Parathyroid adenoma (tissue), 2 donors: Measurements from ENCODE around the gene RABL6.

Experiments used
- H2AFZ ChIP-seq: fragments of 300-600 bp; sonication (generic); one replicate; pipeline ENCODE4 v1.7.0; 2017; ENCODE audit warnings: antibody characterized with exemption, mild to moderate bottlenecking
- H3K27ac ChIP-seq: fragments of 300-600 bp; sonication (generic); one replicate; pipeline ENCODE4 v1.7.0; 2017
- H3K27me3 ChIP-seq: fragments of 300-600 bp; sonication (generic); one replicate; pipeline ENCODE4 v1.7.0; 2017; ENCODE audit warnings: low read length; ENCODE audit not compliant: control insufficient read depth, insufficient read depth
- H3K36me3 ChIP-seq: fragments of 300-600 bp; sonication (generic); one replicate; pipeline ENCODE4 v1.7.0; 2017; ENCODE audit warnings: low read length; ENCODE audit not compliant: control insufficient read depth, insufficient read depth
- H3K4me1 ChIP-seq: fragments of 300-600 bp; sonication (generic); one replicate; pipeline ENCODE4 v1.7.0; 2017; ENCODE audit warnings: control low read depth
- H3K4me2 ChIP-seq: fragments of 300-600 bp; sonication (generic); one replicate; pipeline ENCODE4 v1.7.0; 2017; ENCODE audit warnings: low read length
- H3K4me3 ChIP-seq: fragments of 300-600 bp; sonication (generic); one replicate; pipeline ENCODE4 v1.7.0; 2017; ENCODE audit warnings: low read depth, low read length
- H3K79me2 ChIP-seq: fragments of 300-600 bp; sonication (generic); one replicate; pipeline ENCODE4 v1.7.0; 2017; ENCODE audit warnings: control low read depth
- H3K9ac ChIP-seq: fragments of 300-600 bp; sonication (generic); one replicate; pipeline ENCODE4 v1.7.0; 2017; ENCODE audit warnings: mild to moderate bottlenecking
- H3K9me3 ChIP-seq: fragments of 300-600 bp; sonication (generic); one replicate; pipeline ENCODE4 v1.7.0; 2017; ENCODE audit warnings: low read length; ENCODE audit not compliant: control insufficient read depth
- TF ChIP-seq, protein P1 (sequence below): fragments of 300-600 bp; sonication (generic); IDR thresholded peaks from one replicate; pipeline ENCODE4 v1.7.0; 2017; ENCODE audit warnings: antibody characterized with exemption, mild to moderate bottlenecking
- donor health status: primary hyperparathyroidism.

The RABL6 gene

GRCh38 chr9:136852664-136853595 is 45.2 kb downstream of the RABL6 start:
- TF ChIP-seq, protein P1, sequence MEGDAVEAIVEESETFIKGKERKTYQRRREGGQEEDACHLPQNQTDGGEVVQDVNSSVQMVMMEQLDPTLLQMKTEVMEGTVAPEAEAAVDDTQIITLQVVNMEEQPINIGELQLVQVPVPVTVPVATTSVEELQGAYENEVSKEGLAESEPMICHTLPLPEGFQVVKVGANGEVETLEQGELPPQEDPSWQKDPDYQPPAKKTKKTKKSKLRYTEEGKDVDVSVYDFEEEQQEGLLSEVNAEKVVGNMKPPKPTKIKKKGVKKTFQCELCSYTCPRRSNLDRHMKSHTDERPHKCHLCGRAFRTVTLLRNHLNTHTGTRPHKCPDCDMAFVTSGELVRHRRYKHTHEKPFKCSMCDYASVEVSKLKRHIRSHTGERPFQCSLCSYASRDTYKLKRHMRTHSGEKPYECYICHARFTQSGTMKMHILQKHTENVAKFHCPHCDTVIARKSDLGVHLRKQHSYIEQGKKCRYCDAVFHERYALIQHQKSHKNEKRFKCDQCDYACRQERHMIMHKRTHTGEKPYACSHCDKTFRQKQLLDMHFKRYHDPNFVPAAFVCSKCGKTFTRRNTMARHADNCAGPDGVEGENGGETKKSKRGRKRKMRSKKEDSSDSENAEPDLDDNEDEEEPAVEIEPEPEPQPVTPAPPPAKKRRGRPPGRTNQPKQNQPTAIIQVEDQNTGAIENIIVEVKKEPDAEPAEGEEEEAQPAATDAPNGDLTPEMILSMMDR: no peak
- Histone ChIP-seq H3K79me2 (no peaks in the 10 kb centered on the region), H3K4me1 (peaks cover 4% of the 10 kb centered on the region), H3K27ac (no peak overlapping the region), H3K4me3 (no peak overlapping the region), H3K36me3 (no peaks in the 10 kb centered on the region), H3K9ac (no peak overlapping the region), H2AFZ (no peak overlapping the region), H3K9me3 (no peaks in the 10 kb centered on the region), H3K27me3 (no peaks in the 10 kb centered on the region), H3K4me2 (no peak overlapping the region)

GRCh38 chr9:136853596-136854112 is 45.9 kb downstream of the RABL6 start:
- Histone ChIP-seq H3K27me3 (no peaks in the 10 kb centered on the region), H3K9ac (no peak overlapping the region), H3K4me3 (no peak overlapping the region), H3K4me2 (no peak overlapping the region), H2AFZ (no peak overlapping the region), H3K4me1 (peaks cover 3% of the 10 kb centered on the region), H3K9me3 (no peaks in the 10 kb centered on the region), H3K27ac (no peak overlapping the region), H3K36me3 (no peaks in the 10 kb centered on the region), H3K79me2 (no peaks in the 10 kb centered on the region)
- TF ChIP-seq, protein P1: no peak

- Histone ChIP-seq H3K4me3 (no peak overlapping the region), H3K79me2 (no peaks in the 10 kb centered on the region), H3K27ac (no peak overlapping the region), H3K4me2 (no peak overlapping the region), H3K9ac (no peak overlapping the region), H2AFZ (no peak overlapping the region), H3K36me3 (no peaks in the 10 kb centered on the region), H3K27me3 (no peaks in the 10 kb centered on the region), H3K4me1 (peaks cover 3% of the 10 kb centered on the region), H3K9me3 (no peaks in the 10 kb centered on the region)
- TF ChIP-seq, protein P1: no peak
Observed at GRCh38 chr9:136854113-136854841, 46.5 kb downstream of the RABL6 start.

GRCh38 chr9:136854842-136855460 is 47.2 kb downstream of the RABL6 start:
- H3K4me1 ChIP-seq: peaks cover 3% of the 10 kb centered on the region

More at GRCh38 chr9:136854842-136855460, 47.2 kb downstream of the RABL6 start:
- H3K79me2 ChIP-seq: no peaks in the 10 kb centered on the region
- no peak overlapping the region for H3K9ac ChIP-seq
- H3K4me3 ChIP-seq: no peak overlapping the region
- H2AFZ ChIP-seq: no peak overlapping the region
- no peak overlapping the region for H3K27ac ChIP-seq
- no peak overlapping the region for H3K4me2 ChIP-seq
- H3K36me3 ChIP-seq: no peaks in the 10 kb centered on the region
- H3K9me3 ChIP-seq: no peaks in the 10 kb centered on the region
- H3K27me3 ChIP-seq: no peaks in the 10 kb centered on the region
- TF ChIP-seq, protein P1: no peak
